Suprapubic skin (tissue), 4 donors: ENCODE measurements around the gene AKT2.

Source experiments
- EP300 ChIP-seq: sonication (generic); formaldehyde crosslinking; IDR thresholded peaks from one replicate; pipeline ENCODE4 v1.6.1; 2017; ENCODE audit warnings: antibody characterized with exemption
- POLR2A ChIP-seq, 2 donors: fragments of 450-650 bp; IDR thresholded peaks; one replicate each; pipeline ENCODE4 v1.6.1; 2017; ENCODE audit warnings: antibody characterized with exemption in 2 of 2, mild to moderate bottlenecking in 2 of 2, moderate library complexity in 2 of 2
- POLR2AphosphoS5 ChIP-seq, 3 donors: sonication (generic); formaldehyde crosslinking; IDR thresholded peaks; one replicate each; pipeline ENCODE4 v1.6.1; 2017; ENCODE audit warnings: antibody characterized with exemption in 3 of 3
- TF ChIP-seq, protein P1 (sequence below), 2 donors: fragments of 200-600 bp in 1 of 2; fragments of 450-650 bp in 1 of 2; sonication (generic) in 1 of 2; IDR thresholded peaks; one replicate each; pipeline ENCODE4 v1.5.1; 2016 to 2019; ENCODE audit warnings: antibody characterized with exemption in 2 of 2, mild to moderate bottlenecking in 1 of 2, moderate library complexity in 1 of 2

DNA sequence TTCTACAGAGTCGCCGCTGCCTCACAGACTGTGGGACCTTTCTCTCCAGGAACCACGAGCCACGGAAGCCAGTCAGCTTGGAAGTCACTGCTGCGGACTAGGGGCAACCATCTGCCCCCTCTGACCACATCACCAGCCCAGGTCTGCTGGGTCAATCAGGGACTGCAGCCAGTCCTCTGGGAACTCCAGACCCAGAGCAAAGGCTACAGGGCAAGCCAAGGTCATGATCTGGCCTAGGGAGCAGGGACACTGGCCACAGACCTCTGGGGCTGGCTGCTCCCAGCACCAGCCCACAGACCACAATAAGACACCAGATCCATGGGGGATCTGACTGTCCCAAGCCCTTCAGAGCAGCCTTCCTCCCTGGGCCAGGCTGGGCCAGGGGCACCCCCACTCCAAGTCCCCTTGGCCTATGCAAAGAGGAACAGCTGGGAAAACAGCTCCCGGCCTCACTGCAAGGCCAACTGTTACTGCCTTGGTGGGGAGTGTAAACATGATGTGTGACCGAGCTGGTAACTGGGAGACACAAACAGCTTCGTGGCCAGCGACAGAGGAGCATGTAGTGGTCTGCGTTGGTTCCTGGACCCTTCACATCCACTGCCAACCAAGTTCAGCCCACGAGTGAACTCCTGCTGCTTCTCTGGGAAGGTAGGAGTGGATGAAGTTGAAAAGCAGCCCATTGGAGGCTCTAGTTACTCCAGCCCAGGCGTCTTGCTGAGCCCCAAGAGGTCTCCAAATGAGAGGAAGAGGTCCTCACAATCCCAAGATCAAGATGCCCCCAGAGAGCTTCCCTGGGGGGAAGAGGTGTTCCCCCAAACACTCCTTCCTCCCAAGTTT is 1.5 kb downstream of the AKT2 start:
- no peak for TF ChIP-seq POLR2A (IDR thresholded peaks at IDR 0.05)
- TF ChIP-seq, protein P1, sequence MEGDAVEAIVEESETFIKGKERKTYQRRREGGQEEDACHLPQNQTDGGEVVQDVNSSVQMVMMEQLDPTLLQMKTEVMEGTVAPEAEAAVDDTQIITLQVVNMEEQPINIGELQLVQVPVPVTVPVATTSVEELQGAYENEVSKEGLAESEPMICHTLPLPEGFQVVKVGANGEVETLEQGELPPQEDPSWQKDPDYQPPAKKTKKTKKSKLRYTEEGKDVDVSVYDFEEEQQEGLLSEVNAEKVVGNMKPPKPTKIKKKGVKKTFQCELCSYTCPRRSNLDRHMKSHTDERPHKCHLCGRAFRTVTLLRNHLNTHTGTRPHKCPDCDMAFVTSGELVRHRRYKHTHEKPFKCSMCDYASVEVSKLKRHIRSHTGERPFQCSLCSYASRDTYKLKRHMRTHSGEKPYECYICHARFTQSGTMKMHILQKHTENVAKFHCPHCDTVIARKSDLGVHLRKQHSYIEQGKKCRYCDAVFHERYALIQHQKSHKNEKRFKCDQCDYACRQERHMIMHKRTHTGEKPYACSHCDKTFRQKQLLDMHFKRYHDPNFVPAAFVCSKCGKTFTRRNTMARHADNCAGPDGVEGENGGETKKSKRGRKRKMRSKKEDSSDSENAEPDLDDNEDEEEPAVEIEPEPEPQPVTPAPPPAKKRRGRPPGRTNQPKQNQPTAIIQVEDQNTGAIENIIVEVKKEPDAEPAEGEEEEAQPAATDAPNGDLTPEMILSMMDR (IDR thresholded peaks at IDR 0.05) = no peak
- TF ChIP-seq POLR2AphosphoS5 (IDR thresholded peaks at IDR 0.05) = no peak
- no peak for TF ChIP-seq EP300
